Left lung (tissue), 10 donors: Measurements from ENCODE around the gene PIGZ. TPM values are rescaled to one million over a fixed set of nuclear protein-coding genes. Genes with fewer than 3 reads are reported as not detected.

Experiments
- ATAC-seq: fragments of 200-7000 bp; cut with Tn5 transposase; one replicate; pipeline ENCODE4 v1.9.1; 2020; ENCODE audit warnings: moderate library complexity
- DNase-seq, 4 donors: peaks; one replicate each; pipeline ENCODE4 v3.0.0-alpha.2; 2013 to 2020
- H3K27ac ChIP-seq, 2 donors: fragments of 200-600 bp; sonication (generic) in 1 of 2; one replicate each; pipeline versions ENCODE4 v1.5.0 to v1.8.0; 2020 to 2021
- H3K27me3 ChIP-seq, 2 donors: fragments of 200-600 bp; sonication (generic) in 1 of 2; one replicate each; pipeline versions ENCODE4 v1.5.0 to v1.8.0; 2020 to 2021
- H3K36me3 ChIP-seq, 2 donors: fragments of 200-600 bp; sonication (generic) in 1 of 2; one replicate each; pipeline versions ENCODE4 v1.5.0 to v1.8.0; 2020 to 2021
- H3K4me1 ChIP-seq, 2 donors: fragments of 200-600 bp; one replicate each; pipeline ENCODE4 v1.8.0; 2021
- H3K4me3 ChIP-seq, 2 donors: fragments of 200-600 bp; sonication (generic) in 1 of 2; one replicate each; pipeline versions ENCODE4 v1.5.0 to v1.8.0; 2020 to 2021; ENCODE audit warnings: mild to moderate bottlenecking in 1 of 2
- H3K9me3 ChIP-seq, 2 donors: fragments of 200-600 bp; sonication (generic) in 1 of 2; one replicate each; pipeline versions ENCODE4 v1.5.0 to v1.8.0; 2020 to 2021
- intact Hi-C, 2 donors: fragments of 100-400 bp; cut with DNase I; formaldehyde crosslinking; loops; one replicate each; pipeline versions ENCODE4 v1.11.2 to v1.14.2; 2022
- polyA plus RNA-seq, 6 donors: library from polyadenylated mRNA; unstranded; fragments of 120-200 nt; gene quantifications; one replicate each; pipeline ENCODE4 v1.2.1, GENCODE V29; 2013; ENCODE audit not compliant: insufficient read length in 6 of 6
- total RNA-seq, 2 donors: library from RNA; stranded (reverse); fragmentation: NEBNext Ultra II Directional; extraction: Animal tissue kit (Norgen Biotek cat#: 25700); gene quantifications; one replicate each; pipeline ENCODE4 v1.2.1, GENCODE V29; 2021
- TF ChIP-seq, protein P1 (sequence below), 2 donors: fragments of 200-600 bp; sonication (generic) in 1 of 2; IDR thresholded peaks; one replicate each; pipeline versions ENCODE4 v1.5.0 to v1.8.0; 2021; ENCODE audit warnings: antibody characterized with exemption in 2 of 2
- donor health status: DM: no; HTN: yes; CAD: no.
- donor health status: DM: no; HTN: no; CAD: no.

The PIGZ gene
- total and polyA plus RNA-seq, 8 donors, result 1.0 to 6.3 (median 2.0) TPM

DNA sequence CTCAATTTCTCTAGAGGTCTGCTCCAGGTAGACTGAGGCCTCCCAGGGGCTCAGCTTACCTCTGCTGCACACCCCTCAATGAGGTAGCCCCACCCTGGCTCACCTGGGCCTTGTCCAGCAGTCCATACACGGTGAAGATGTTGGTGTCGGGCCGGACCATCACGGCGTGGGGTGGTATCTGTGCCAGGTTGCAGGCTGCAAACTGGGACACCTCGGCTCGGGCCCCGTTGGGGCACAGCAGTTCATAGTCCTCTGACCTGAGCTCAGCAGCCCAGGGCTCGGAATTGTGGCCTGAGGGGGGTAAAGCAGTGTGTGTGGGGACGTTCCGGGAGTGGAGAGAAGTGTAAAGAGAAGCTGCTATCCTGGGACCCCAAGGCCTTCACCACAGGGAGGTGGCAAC, 37.8 kb upstream of the PIGZ start:
- Histone ChIP-seq H3K4me1 (peaks cover 0 to 17% of the 10 kb centered on the region in 2 donors), H3K9me3 (no peaks in the 10 kb centered on the region), H3K36me3 (no peaks in the 10 kb centered on the region), H3K4me3 (no peak overlapping the region), H3K27ac (no peak overlapping the region), H3K27me3 (no peaks in the 10 kb centered on the region)
- TF ChIP-seq, protein P1, sequence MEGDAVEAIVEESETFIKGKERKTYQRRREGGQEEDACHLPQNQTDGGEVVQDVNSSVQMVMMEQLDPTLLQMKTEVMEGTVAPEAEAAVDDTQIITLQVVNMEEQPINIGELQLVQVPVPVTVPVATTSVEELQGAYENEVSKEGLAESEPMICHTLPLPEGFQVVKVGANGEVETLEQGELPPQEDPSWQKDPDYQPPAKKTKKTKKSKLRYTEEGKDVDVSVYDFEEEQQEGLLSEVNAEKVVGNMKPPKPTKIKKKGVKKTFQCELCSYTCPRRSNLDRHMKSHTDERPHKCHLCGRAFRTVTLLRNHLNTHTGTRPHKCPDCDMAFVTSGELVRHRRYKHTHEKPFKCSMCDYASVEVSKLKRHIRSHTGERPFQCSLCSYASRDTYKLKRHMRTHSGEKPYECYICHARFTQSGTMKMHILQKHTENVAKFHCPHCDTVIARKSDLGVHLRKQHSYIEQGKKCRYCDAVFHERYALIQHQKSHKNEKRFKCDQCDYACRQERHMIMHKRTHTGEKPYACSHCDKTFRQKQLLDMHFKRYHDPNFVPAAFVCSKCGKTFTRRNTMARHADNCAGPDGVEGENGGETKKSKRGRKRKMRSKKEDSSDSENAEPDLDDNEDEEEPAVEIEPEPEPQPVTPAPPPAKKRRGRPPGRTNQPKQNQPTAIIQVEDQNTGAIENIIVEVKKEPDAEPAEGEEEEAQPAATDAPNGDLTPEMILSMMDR (IDR thresholded peaks at IDR 0.05), result no peak
- DNase-seq, result peak in 1 of 4 donors; percentile 75
- no peak for ATAC-seq
- intact Hi-C loops, result loop anchor here in 1 of 2 donors (10.0 kb wide), 1 partner anchor 168 kb away; no protein-coding TSS in a partner anchor

DNA sequence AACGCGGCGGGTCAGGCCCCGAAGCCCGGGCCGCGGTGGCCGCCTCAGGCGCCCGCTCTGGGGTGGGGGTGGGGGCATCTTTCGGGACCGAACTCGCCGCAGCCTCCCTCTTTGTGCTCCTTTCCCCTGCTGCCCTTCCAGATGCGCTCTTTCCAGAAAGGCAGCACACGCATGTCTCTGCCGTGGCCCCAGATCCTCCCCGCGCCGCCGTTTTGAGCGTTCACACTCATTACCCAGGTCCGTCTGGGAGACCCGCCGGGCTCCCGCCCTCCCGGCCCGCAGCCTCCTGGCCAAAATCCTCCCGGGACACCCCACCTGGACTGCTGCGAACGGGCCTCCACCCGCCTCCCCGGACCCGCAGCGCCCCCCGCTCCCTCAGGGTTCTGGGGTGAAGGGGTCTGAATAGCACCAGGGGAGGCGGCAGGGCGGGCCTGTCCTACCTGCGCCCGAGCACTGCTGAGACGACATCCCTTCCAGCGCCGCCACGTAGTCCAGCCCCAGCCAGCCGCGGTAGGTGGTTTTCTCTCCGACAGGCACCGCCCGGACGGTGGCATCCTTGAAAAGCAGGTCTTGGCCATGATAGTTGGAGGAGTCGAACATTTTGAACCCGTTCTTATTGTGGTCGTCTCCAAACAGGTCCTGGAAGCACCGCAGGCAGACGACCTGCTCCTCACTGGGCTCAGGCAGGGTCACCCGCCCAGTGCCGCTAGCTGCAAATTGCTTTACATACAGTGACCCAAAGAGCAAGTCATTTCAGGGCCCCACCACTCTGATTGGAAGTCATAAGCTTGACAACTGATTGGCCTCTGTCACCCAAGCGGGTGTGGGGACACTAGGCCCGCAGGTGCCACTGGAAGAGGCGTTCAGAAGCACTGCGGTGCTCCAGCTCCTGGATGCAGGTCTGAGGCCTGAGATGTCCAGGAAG, 35.1 kb upstream of the PIGZ start:
- ATAC-seq (peak; percentile 34), DNase-seq (peak in 2 of 4 donors; percentile 24 to 84)
- Histone ChIP-seq H3K9me3 (no peaks in the 10 kb centered on the region), H3K27ac (peak overlapping the region; percentile 26 to 72), H3K4me1 (peaks cover 0 to 17% of the 10 kb centered on the region in 2 donors), H3K36me3 (no peaks in the 10 kb centered on the region), H3K27me3 (no peaks in the 10 kb centered on the region), H3K4me3 (peak overlapping the region; percentile 42 to 56)
- TF ChIP-seq, protein P1 (IDR thresholded peaks at IDR 0.05), result no peak
- intact Hi-C loops, result loop anchor here in 1 of 2 donors (10.0 kb wide), 1 partner anchor 171 kb away; no protein-coding TSS in a partner anchor

DNA sequence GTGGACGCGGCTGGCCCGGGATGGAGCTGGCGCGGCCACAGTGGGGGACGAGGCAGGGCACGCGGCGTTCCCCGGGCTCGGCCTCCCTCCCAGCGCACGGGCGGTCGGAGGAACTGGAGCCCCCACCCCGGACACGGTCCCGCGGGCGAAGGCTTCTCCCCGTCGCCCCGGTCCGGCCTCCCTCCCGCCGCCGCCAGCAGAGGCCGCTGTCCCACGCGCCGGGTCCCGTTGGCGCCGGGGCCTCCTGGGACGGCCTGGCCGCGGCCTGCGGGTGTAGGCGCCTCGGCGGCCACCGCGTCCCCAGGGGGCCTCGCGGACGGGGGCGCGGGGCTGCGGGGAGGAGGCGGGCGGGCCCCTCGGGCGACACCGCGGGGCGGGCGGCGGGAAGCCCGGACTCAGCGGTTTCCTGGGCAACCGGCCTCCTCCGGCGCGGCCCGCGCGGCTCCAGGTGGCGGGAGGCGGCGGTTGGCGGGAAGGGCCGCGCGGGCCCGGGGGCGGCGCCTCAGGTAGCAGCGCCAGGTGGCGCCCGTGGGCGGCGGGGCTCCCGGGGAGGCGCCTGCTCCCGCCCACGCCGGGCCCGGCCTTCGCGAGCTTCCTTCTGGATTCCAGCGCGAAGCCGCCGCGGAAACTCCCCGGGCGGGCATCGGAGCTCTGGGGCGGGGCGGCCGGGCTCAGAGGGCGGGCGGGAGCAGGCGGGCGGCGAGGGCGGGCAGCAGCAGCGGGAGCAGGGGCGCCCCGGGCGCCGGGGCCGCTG, 34.2 kb upstream of the PIGZ start:
- peaks cover 0 to 17% of the 10 kb centered on the region in 2 donors for H3K4me1 ChIP-seq
- intact Hi-C loops, result loop anchor here in 1 of 2 donors (10.0 kb wide), 1 partner anchor 172 kb away; no protein-coding TSS in a partner anchor
- no peaks in the 10 kb centered on the region for H3K27me3 ChIP-seq
- DNase-seq (peak; percentile 70 to 98 (median 84)), ATAC-seq (peak; percentile 90)
- H3K4me3 ChIP-seq, result peak overlapping the region; percentile 56 to 74
- no peaks in the 10 kb centered on the region for H3K36me3 ChIP-seq
- peak overlapping the region; percentile 49 to 72 for H3K27ac ChIP-seq
- TF ChIP-seq, protein P1 (IDR thresholded peaks at IDR 0.05), result peak; percentile 61 to 79
- no peaks in the 10 kb centered on the region for H3K9me3 ChIP-seq

DNA sequence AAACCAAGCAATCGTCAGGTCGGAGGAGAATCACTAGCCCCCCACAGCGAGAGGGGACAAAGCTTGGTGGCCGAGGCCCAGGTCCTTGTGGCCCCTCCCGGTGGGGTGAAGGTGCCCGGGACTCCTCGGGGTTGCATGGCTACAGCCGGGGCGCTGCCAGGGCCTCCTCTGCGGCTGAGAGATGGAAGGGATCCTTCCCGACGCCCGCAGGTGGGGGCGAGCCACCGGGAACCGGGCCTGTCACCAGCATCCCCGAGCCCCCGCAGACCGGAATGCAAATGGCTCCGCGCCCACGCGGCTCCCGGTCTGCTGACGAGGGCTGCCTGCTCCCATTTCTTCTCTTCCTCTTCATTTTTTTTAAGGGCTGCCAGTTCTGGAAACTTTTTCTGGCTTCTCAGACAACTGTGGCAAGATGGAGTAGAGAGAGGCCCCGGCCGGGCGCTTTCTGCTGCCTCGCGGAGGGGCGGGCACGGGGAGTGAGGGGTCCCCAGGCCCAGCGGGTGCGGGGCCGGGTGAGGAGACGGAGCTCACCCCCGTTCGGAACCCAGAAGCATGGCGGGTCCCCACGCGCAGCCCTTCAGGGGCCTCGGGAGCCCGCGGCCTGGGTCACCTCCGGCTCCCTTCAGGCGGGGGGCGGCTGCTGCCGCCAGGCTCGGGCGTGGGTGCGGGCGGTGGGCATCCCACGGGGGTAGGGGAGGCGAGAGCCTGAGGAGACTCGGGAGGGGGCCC, 33.5 kb upstream of the PIGZ start:
- no peaks in the 10 kb centered on the region for H3K9me3 ChIP-seq
- peak overlapping the region; percentile 49 to 72 for H3K27ac ChIP-seq
- DNase-seq (peak in 2 of 4 donors; percentile 23 to 83), ATAC-seq (peak; percentile 33)
- H3K27me3 ChIP-seq, result no peaks in the 10 kb centered on the region
- TF ChIP-seq, protein P1 (IDR thresholded peaks at IDR 0.05), result no peak
- intact Hi-C loops, result loop anchor here in 1 of 2 donors (10.0 kb wide), 1 partner anchor 173 kb away; no protein-coding TSS in a partner anchor
- peaks cover 0 to 17% of the 10 kb centered on the region in 2 donors for H3K4me1 ChIP-seq
- peak overlapping the region; percentile 56 to 74 for H3K4me3 ChIP-seq
- no peaks in the 10 kb centered on the region for H3K36me3 ChIP-seq
